ENCODE measurements around the gene FMOD. TPM values are rescaled to one million over a fixed set of nuclear protein-coding genes. Genes with fewer than 3 reads are reported as not detected.
"Not testable (repeated sequence)": the region's sequence is repeated elsewhere in the genome, so short reads cannot be mapped to it uniquely, and the experiment has no call there.

Gene FMOD
- total RNA-seq, 8 experiments from 2014 or later = 0.05 to 57.9 (median 0.66) TPM

DNA sequence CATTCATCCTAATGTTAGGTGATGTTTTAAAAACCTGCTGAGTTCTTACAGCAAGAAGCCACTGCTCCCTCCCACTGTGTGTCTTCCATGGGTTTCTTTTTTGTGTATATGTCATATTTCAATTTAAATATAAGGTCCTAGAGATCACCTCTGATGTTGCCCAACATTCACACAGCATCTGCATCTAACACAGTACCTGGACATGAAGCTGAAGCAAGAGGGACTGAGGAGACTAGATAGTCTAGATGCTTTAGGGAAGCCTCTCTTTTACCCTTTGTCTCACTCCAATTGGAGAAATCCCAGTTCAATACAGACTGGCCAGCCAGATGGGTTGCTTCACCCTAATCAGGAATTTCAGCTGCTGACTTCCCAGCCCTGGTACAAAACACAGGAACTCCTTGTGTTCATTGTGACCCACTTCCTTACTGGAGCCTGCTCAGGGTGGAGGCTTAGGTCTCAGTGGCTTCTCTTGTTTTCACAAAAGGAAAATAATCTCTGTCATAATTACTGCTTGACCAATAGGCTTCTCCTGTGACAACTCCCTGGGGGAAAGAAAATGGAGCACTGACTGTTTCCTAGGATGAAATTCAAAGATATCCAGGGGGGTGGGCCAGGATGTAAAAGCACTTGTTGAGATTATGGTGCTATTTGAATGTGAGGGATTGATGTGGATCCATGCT, 28.3 kb downstream of the FMOD start:
- in situ Hi-C loops (cut with MboI; ENCODE audit: low pct_unique_long_range_greater_than_20kb in 2 of 9, low sequenced_read_pairs in 9 of 9, unreplicated experiment in 9 of 9) = no loop called here
- H3K27ac ChIP-seq = no peak overlapping the region
- no peak overlapping the region for H3K4me3 ChIP-seq
- H3K4me1 ChIP-seq (replicated peaks in 1 of 2) = peaks cover 31 to 35% of the 10 kb centered on the region in 2 donors
- ATAC-seq (replicated peaks in 6 of 8) = peak in 1 of 8 experiments; percentile 1

DNA sequence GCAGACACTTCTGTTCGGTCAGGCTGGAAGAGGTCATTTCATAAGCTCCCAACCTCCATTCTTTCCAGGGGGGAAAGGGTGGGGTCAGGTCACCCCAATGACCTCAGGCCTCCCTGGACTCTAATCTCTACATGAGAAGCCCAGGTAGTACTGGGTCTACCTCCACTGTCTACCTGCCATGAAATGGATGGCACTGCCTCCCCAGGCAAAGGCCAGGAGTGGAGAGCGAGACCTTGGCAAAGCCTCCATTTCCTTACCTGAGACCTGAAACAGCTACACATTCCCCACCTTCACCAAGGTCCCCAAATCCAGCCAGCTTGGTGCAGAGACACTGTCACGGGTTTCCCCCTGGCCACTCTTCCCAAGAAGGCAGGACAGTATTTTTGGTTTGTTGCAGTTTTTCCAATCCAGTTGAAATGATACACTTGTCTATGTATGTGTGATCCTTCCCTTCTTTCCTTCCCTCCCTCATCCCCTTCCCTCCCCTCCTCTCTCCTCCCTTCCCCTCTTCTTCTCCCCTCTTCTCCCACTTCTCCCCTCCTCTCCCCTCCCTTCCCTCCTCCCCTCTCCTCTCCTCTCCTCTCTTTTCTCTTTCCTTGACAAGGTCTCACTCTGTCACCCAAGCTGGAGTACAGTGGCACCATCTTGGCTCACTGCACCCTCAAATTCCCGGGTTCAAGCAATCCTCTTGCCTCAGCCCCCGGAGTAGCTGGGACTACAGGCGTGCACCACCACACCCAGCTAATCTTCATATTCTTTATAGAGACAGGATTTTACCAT, 29.5 kb downstream of the FMOD start:
- Histone ChIP-seq H3K4me3 (no peak overlapping the region), H3K4me1 (replicated peaks in 1 of 2) (peaks cover 26 to 27% of the 10 kb centered on the region in 2 donors), H3K27ac (no peak overlapping the region)
- in situ Hi-C loops (cut with MboI; ENCODE audit: low pct_unique_long_range_greater_than_20kb in 2 of 9, low sequenced_read_pairs in 9 of 9, unreplicated experiment in 9 of 9) = no loop called here
- ATAC-seq (replicated peaks in 6 of 8) = no peak
- WGBS, 10 experiments = 71 to 100% (median 80%) methylated on average over 1 to 5 of the region's 6 CpGs; no CpG with 5 or more reads in 4 of the 10 experiments

DNA sequence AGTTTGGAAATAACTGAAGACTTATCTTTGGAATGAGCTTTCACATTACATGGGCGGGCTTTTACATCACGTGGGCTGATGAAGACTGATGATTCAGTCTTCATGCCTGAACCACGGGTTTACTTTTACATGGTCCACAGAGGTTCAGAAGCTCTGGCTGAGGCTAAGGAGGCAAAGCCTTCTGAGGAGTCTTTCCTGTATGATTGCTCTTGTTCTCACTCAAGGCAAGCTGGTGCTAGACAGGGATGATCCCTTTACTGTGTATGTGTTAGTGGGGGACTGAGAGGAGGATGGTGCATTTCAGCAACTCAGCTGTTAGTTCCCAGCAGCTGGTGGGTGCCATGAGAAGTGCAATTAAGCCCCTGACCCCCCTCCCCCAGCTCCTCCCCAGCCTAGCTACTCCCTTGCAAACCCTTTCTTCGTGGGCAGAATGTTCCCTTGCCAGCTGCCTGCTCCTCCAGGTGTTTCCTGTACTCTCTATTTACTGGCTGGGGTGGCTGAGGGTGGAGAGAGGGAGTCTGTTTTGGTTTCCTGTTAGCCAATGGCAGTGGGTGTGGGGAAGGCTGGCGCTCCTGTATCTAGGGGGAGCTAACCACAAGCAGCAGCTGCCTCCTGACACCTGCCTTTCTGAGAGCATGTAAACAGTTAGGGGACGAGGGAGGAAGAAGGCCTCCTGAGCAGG, 30.2 kb downstream of the FMOD start:
- Histone ChIP-seq H3K27ac (no peak overlapping the region), H3K4me1 (replicated peaks in 1 of 2) (peaks cover 19% of the 10 kb centered on the region in 2 donors), H3K4me3 (no peak overlapping the region)
- 0 to 83% (median 60%) methylated on average over 1 to 5 of the region's 6 CpGs; no CpG with 5 or more reads in 2 of the 10 experiments for whole genome bisulfite sequencing, 10 experiments
- in situ Hi-C loops (cut with MboI; ENCODE audit: low pct_unique_long_range_greater_than_20kb in 2 of 9, low sequenced_read_pairs in 9 of 9, unreplicated experiment in 9 of 9) = no loop called here
- no peak for ATAC-seq (replicated peaks in 6 of 8)

GRCh38 chr1:203318229-203318517, 32.7 kb downstream of the FMOD start:
- no peak for ATAC-seq (replicated peaks in 6 of 8)
- WGBS, 10 experiments = 100% methylated on average over 1 of the region's 1 CpG; no CpG with 5 or more reads in 9 of the 10 experiments
- Histone ChIP-seq H3K4me3 (no peak overlapping the region), H3K4me1 (replicated peaks in 1 of 2) (no peaks in the 10 kb centered on the region), H3K27ac (no peak overlapping the region)
- in situ Hi-C loops (cut with MboI; ENCODE audit: low pct_unique_long_range_greater_than_20kb in 2 of 9, low sequenced_read_pairs in 9 of 9, unreplicated experiment in 9 of 9) = no loop called here

- no peak overlapping the region for H3K27ac ChIP-seq
- no peak for ATAC-seq (replicated peaks in 6 of 8)
- H3K4me3 ChIP-seq = no peak overlapping the region
- no peaks in the 10 kb centered on the region for H3K4me1 ChIP-seq (replicated peaks in 1 of 2)
- WGBS, 10 experiments = 25 to 88% (median 63%) methylated on average over 1 to 7 of the region's 7 CpGs; no CpG with 5 or more reads in 2 of the 10 experiments
- in situ Hi-C loops (cut with MboI; ENCODE audit: low pct_unique_long_range_greater_than_20kb in 2 of 9, low sequenced_read_pairs in 9 of 9, unreplicated experiment in 9 of 9) = no loop called here
Observed at GRCh38 chr1:203317429-203318228, 33.3 kb downstream of the FMOD start.

- Histone ChIP-seq H3K27ac (no peak overlapping the region), H3K4me1 (replicated peaks in 1 of 2) (no peaks in the 10 kb centered on the region), H3K4me3 (no peak overlapping the region)
- peak in 7 of 8 experiments; percentile 20 to 71 (median 40) for ATAC-seq (replicated peaks in 6 of 8)
- in situ Hi-C loops (cut with MboI; ENCODE audit: low pct_unique_long_range_greater_than_20kb in 2 of 9, low sequenced_read_pairs in 9 of 9, unreplicated experiment in 9 of 9) = no loop called here
- 20 to 52% (median 33%) methylated on average over 1 to 4 of the region's 4 CpGs; no CpG with 5 or more reads in 2 of the 10 experiments for WGBS, 10 experiments
Observed at GRCh38 chr1:203316626-203317093, 34.3 kb downstream of the FMOD start.

- ATAC-seq (replicated peaks in 6 of 8); in situ Hi-C loops (cut with MboI; ENCODE audit: low pct_unique_long_range_greater_than_20kb in 2 of 9, low sequenced_read_pairs in 9 of 9, unreplicated experiment in 9 of 9); H3K4me3 ChIP-seq; H3K27ac ChIP-seq; H3K4me1 ChIP-seq (replicated peaks in 1 of 2): not testable (repeated sequence)
- 83 to 100% methylated on average over 1 of the region's 4 CpGs; no CpG with 5 or more reads in 8 of the 10 experiments for WGBS, 10 experiments
Observed at GRCh38 chr1:203314025-203314759, 36.7 kb downstream of the FMOD start.

GRCh38 chr1:203311368-203312301, 39.3 kb downstream of the FMOD start:
- in situ Hi-C loops (cut with MboI; ENCODE audit: low pct_unique_long_range_greater_than_20kb in 2 of 9, low sequenced_read_pairs in 9 of 9, unreplicated experiment in 9 of 9) = no loop called here
- Histone ChIP-seq H3K4me3 (no peak overlapping the region), H3K27ac (no peak overlapping the region), H3K4me1 (replicated peaks in 1 of 2) (peaks cover 26 to 34% of the 10 kb centered on the region in 2 donors)
- WGBS, 10 experiments = 8 to 100% (median 78%) methylated on average over 1 to 3 of the region's 3 CpGs; no CpG with 5 or more reads in 5 of the 10 experiments
- ATAC-seq (replicated peaks in 6 of 8) = peak in 3 of 8 experiments; percentile 1 to 4 (median 2)

GRCh38 chr1:203308923-203309331, 42.0 kb downstream of the FMOD start:
- no peak for ATAC-seq (replicated peaks in 6 of 8)
- WGBS, 10 experiments = 60% methylated on average over 1 of the region's 1 CpG; no CpG with 5 or more reads in 9 of the 10 experiments
- in situ Hi-C loops (cut with MboI; ENCODE audit: low pct_unique_long_range_greater_than_20kb in 2 of 9, low sequenced_read_pairs in 9 of 9, unreplicated experiment in 9 of 9) = no loop called here
- H3K27ac ChIP-seq = no peak overlapping the region
- peaks cover 33 to 40% of the 10 kb centered on the region in 2 donors for H3K4me1 ChIP-seq (replicated peaks in 1 of 2)
- H3K4me3 ChIP-seq = no peak overlapping the region

DNA sequence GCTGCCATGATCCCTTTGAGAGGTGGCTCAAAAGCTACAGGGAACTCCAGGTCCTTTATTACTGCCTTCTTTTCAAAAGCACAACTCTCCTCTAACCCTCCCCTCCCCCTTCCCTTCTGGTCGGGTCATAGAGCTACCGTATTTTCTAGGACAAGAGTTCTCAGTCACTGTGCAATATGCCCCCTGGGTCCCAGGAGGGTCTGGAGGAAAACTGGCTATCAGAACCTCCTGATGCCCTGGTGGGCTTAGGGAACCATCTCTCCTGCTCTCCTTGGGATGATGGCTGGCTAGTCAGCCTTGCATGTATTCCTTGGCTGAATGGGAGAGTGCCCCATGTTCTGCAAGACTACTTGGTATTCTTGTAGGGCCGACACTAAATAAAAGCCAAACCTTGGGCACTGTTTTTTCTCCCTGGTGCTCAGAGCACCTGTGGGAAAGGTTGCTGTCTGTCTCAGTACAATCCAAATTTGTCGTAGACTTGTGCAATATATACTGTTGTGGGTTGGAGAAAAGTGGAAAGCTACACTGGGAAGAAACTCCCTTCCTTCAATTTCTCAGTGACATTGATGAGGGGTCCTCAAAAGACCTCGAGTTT, 42.5 kb downstream of the FMOD start:
- ATAC-seq (replicated peaks in 6 of 8) = no peak
- in situ Hi-C loops (cut with MboI; ENCODE audit: low pct_unique_long_range_greater_than_20kb in 2 of 9, low sequenced_read_pairs in 9 of 9, unreplicated experiment in 9 of 9) = no loop called here
- peaks cover 33 to 40% of the 10 kb centered on the region in 2 donors for H3K4me1 ChIP-seq (replicated peaks in 1 of 2)
- H3K4me3 ChIP-seq = peak overlapping the region in 4 of 5 donors; percentile 67 to 85 (median 75)
- no peak overlapping the region for H3K27ac ChIP-seq
- 0 to 83% (median 40%) methylated on average over 1 to 5 of the region's 5 CpGs; no CpG with 5 or more reads in 3 of the 10 experiments for WGBS, 10 experiments

GRCh38 chr1:203307641-203308126, 43.2 kb downstream of the FMOD start:
- Histone ChIP-seq H3K27ac (no peak overlapping the region), H3K4me3 (peak overlapping the region; percentile 65 to 85 (median 72)), H3K4me1 (replicated peaks in 1 of 2) (peaks cover 33 to 40% of the 10 kb centered on the region in 2 donors)
- ATAC-seq (replicated peaks in 6 of 8) = no peak
- WGBS, 10 experiments = 17 to 80% (median 28%) methylated on average over 1 to 3 of the region's 3 CpGs; no CpG with 5 or more reads in 5 of the 10 experiments
- in situ Hi-C loops (cut with MboI; ENCODE audit: low pct_unique_long_range_greater_than_20kb in 2 of 9, low sequenced_read_pairs in 9 of 9, unreplicated experiment in 9 of 9) = no loop called here
